ENCODE data around the gene TGM2. TPM values are rescaled to one million over a fixed set of nuclear protein-coding genes. Genes with fewer than 3 reads are reported as not detected.

The TGM2 gene
- total RNA-seq, 4 donors from 2014 or later = 163 to 385 (median 188) TPM

- ATAC-seq = no peak
- TF ChIP-seq POLR2AphosphoS5 (IDR thresholded peaks at IDR 0.05) (no peak), EP300 (IDR thresholded peaks at IDR 0.05) (no peak), POLR2A (IDR thresholded peaks at IDR 0.05) (no peak)
- TF ChIP-seq, protein P1, sequence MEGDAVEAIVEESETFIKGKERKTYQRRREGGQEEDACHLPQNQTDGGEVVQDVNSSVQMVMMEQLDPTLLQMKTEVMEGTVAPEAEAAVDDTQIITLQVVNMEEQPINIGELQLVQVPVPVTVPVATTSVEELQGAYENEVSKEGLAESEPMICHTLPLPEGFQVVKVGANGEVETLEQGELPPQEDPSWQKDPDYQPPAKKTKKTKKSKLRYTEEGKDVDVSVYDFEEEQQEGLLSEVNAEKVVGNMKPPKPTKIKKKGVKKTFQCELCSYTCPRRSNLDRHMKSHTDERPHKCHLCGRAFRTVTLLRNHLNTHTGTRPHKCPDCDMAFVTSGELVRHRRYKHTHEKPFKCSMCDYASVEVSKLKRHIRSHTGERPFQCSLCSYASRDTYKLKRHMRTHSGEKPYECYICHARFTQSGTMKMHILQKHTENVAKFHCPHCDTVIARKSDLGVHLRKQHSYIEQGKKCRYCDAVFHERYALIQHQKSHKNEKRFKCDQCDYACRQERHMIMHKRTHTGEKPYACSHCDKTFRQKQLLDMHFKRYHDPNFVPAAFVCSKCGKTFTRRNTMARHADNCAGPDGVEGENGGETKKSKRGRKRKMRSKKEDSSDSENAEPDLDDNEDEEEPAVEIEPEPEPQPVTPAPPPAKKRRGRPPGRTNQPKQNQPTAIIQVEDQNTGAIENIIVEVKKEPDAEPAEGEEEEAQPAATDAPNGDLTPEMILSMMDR (IDR thresholded peaks at IDR 0.05) = no peak
- Histone ChIP-seq H3K36me3 (peaks cover 0 to 22% of the 10 kb centered on the region in 2 donors), H3K27me3 (no peaks in the 10 kb centered on the region), H3K4me3 (no peak overlapping the region), H3K27ac (peak overlapping the region in 2 of 4 donors; percentile 80 to 83), H3K9me3 (no peaks in the 10 kb centered on the region), H3K4me1 (peaks cover 18 to 64% (median 24%) of the 10 kb centered on the region in 3 donors)
- 96 to 100% methylated on average over 3 of the region's 3 CpGs for WGBS, 2 donors (ENCODE audit: low coverage in 1 of 2)
Observed at GRCh38 chr20:38079353-38079752, 85.7 kb downstream of the TGM2 start.

- ATAC-seq = no peak
- no peak overlapping the region for H3K4me3 ChIP-seq
- H3K4me1 ChIP-seq = peaks cover 21 to 64% (median 31%) of the 10 kb centered on the region in 3 donors
- TF ChIP-seq, protein P1 (IDR thresholded peaks at IDR 0.05) = no peak
- TF ChIP-seq POLR2AphosphoS5 (IDR thresholded peaks at IDR 0.05) (no peak), EP300 (IDR thresholded peaks at IDR 0.05) (no peak), POLR2A (IDR thresholded peaks at IDR 0.05) (no peak)
- H3K27ac ChIP-seq = peak overlapping the region; percentile 52 to 83 (median 77)
- 62% methylated on average over 2 of the region's 2 CpGs; no CpG with 5 or more reads in 1 of the 2 donors for WGBS, 2 donors (ENCODE audit: low coverage in 1 of 2)
- no peaks in the 10 kb centered on the region for H3K9me3 ChIP-seq
- H3K27me3 ChIP-seq = no peaks in the 10 kb centered on the region
- H3K36me3 ChIP-seq = peaks cover 0 to 22% of the 10 kb centered on the region in 2 donors
Observed at GRCh38 chr20:38078084-38078483, 87.0 kb downstream of the TGM2 start.

Small RNA genes lying within 50 kb of the gene (small RNA-seq; reads per million reads assigned to genes)
- gene RN7SL237P = 0 reads per million in 4 donors

Other genes starting within 250 kb of the TGM2 start
- gene TTI1, start 131.8 kb downstream of the TGM2 start, total RNA-seq = 10 to 100 TPM in 3 of 4 donors, 1 to 10 TPM in 1; 9.8 to 14.8 (median 12.5) TPM
- gene RPRD1B, start 131.5 kb downstream of the TGM2 start, total RNA-seq = 10 to 100 TPM; 17.1 to 26.8 (median 23.7) TPM
- 10 to 100 TPM in 2 of 4 donors, 1 to 10 TPM in 2; 5.1 to 19.9 (median 11.5) TPM for gene KIAA1755, start 95.5 kb upstream of the TGM2 start, total RNA-seq
- gene BPI, start 138.9 kb upstream of the TGM2 start, total RNA-seq = under 1 TPM in 2 of 4 donors, not detected in 2; 0.27 to 0.47 TPM
- 1 to 10 TPM in 1 of 4 donors, under 1 TPM in 1, not detected in 2; 0.19 to 1.8 TPM for gene LBP, start 181.2 kb upstream of the TGM2 start, total RNA-seq